Lower leg skin (tissue), 3 donors: ENCODE measurements around the gene NVL.

Experiments
- CTCF ChIP-seq, 3 donors: fragments of 450-650 bp; IDR thresholded peaks; one replicate each; pipeline ENCODE4 v1.5.1; 2016; ENCODE audit warnings: antibody characterized with exemption in 3 of 3, mild to moderate bottlenecking in 3 of 3, moderate library complexity in 2 of 3
- POLR2A ChIP-seq, 2 donors: fragments of 450-650 bp; IDR thresholded peaks; one replicate each; pipeline ENCODE4 v1.6.1; 2016 to 2017; ENCODE audit warnings: antibody characterized with exemption in 2 of 2, mild to moderate bottlenecking in 1 of 2, moderate library complexity in 1 of 2

DNA sequence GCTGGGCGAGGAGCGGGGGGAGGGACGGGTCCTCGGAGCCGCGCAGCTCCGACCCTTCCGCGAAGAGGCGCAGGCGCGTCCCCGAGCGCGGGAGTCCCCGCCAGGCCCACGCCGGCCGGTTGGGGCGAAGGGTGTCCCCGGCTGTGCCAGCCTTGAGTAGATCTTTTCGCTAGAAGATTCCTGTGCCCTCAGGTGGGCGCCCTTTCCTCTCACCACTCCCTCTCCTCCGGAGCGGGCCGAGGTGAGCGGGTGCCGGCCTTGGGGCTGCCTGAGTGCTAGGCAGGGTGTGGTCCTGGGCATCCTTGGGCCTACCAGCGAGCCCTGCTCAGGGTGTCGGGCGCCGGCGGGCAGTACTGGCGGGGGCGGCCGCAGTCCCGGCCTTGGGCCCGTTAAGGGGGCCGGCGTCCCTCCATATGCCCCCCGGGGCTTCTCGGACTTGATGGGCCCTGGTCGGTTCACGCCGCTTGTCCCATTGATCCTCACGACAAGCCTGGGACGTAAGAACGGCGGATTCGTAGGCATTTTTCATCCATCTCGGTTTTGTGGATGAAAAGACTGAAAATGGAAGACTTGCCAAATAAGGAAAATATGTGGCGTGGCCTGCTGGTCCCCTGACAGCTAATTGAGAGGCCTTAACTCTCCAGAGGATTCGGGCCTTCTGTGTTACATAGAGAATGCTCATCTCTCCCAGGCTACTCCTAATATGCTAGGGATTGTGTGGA is 146.2 kb downstream of the NVL start:
- TF ChIP-seq CTCF (IDR thresholded peaks at IDR 0.05) (no peak), POLR2A (IDR thresholded peaks at IDR 0.05) (no peak)
